ENCODE results near the gene ABCD1. TPM values are rescaled to one million over a fixed set of nuclear protein-coding genes. Genes with fewer than 3 reads are reported as not detected.
A peak's percentile ranks its signal among the peaks of the same experiment; 100 is the strongest.

The ABCD1 gene
- total and polyA plus RNA-seq, 9 donors = 1.4 to 11.1 (median 8.3) TPM

- WGBS, 3 donors = 65 to 79% (median 74%) methylated on average over 18 to 21 of the region's 21 CpGs
- H3K4me1 ChIP-seq (ENCODE audit: insufficient read depth) = no peaks in the 10 kb centered on the region
- H3K27ac ChIP-seq = no peak overlapping the region
- no peaks in the 10 kb centered on the region for H3K36me3 ChIP-seq
- DNase-seq = peak in 3 of 5 donors; percentile 13 to 17 (median 14)
- TF ChIP-seq CTCF (IDR thresholded peaks at IDR 0.05) (no peak), POLR2A (IDR thresholded peaks at IDR 0.05) (no peak), EP300 (IDR thresholded peaks at IDR 0.05) (no peak)
- no peaks in the 10 kb centered on the region for H3K27me3 ChIP-seq
- intact Hi-C loops (cut with DNase I) = no loop called here
- no peaks in the 10 kb centered on the region for H3K9me3 ChIP-seq
- no peak overlapping the region for H3K4me3 ChIP-seq
Measured at GRCh38 chrX:153685156-153685536, 39.5 kb upstream of the ABCD1 start.

GRCh38 chrX:153685751-153686696, 38.6 kb upstream of the ABCD1 start:
- WGBS, 3 donors = 68 to 74% (median 73%) methylated on average over 24 of the region's 24 CpGs
- TF ChIP-seq CTCF (IDR thresholded peaks at IDR 0.05) (no peak), POLR2A (IDR thresholded peaks at IDR 0.05) (no peak), EP300 (IDR thresholded peaks at IDR 0.05) (no peak)
- no peaks in the 10 kb centered on the region for H3K36me3 ChIP-seq
- peak in 2 of 5 donors; percentile 16 to 18 for DNase-seq
- no peak overlapping the region for H3K4me3 ChIP-seq
- no peak overlapping the region for H3K27ac ChIP-seq
- no peaks in the 10 kb centered on the region for H3K9me3 ChIP-seq
- no peaks in the 10 kb centered on the region for H3K27me3 ChIP-seq
- no peaks in the 10 kb centered on the region for H3K4me1 ChIP-seq (ENCODE audit: insufficient read depth)
- intact Hi-C loops (cut with DNase I) = no loop called here

GRCh38 chrX:153686711-153687110, 37.9 kb upstream of the ABCD1 start:
- Histone ChIP-seq H3K27ac (no peak overlapping the region), H3K36me3 (no peaks in the 10 kb centered on the region), H3K4me3 (no peak overlapping the region), H3K27me3 (no peaks in the 10 kb centered on the region), H3K9me3 (no peaks in the 10 kb centered on the region), H3K4me1 (ENCODE audit: insufficient read depth) (no peaks in the 10 kb centered on the region)
- peak in 1 of 5 donors; percentile 17 for DNase-seq
- 55 to 61% (median 60%) methylated on average over 8 to 9 of the region's 9 CpGs for WGBS, 3 donors
- TF ChIP-seq POLR2A (IDR thresholded peaks at IDR 0.05) (no peak), CTCF (IDR thresholded peaks at IDR 0.05) (no peak), EP300 (IDR thresholded peaks at IDR 0.05) (no peak)
- intact Hi-C loops (cut with DNase I) = no loop called here

DNA sequence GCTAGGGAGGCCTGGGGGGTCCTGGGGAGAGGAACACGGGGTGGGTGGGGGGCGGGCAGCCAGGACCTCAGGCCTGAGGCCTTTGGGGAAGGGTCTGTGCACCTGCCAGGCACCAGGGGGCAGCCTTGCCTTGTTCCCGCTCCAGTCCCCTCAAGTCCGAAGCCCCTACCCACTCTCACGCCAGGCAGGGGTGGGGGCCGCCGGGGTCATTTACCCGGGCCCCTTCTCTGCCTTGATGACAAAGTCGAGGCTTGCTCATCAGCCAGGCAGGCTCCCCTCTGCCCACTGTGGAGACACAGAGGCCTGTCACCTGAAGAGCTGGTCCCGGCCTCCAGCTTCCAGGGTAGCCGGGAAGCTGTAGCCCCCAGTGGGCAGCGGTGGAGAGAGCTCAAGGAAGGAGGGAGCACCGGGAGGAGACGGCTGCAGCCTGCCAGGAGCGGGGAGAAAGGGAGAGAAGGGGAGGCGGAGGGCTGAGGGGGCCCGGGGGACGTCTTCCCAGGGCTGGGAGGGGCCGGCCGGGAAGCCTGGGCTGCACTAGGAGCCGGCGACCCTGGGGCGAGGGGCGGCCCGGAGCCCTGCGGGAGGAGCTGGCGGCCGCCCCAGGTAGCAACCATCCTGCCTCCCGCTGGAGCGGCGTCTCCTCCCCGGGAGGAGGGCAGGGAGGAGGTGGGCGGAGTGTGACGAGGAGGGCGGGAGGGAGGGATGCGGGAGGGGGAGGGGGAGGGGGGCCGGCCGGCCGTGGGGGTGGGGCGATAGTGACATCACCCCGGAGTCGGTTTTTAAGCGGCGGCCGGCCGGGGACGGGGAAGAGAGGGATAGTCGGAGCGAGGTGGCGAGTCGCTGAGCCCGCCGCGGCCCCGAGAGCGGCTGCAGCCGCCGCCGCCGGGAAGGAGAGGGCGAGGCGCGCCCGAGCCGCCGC, 37.3 kb upstream of the ABCD1 start, which contains the start of gene SLC6A8:
TSS of gene SLC6A8 (plus strand) at position 806 of the 919 bp plus-strand sequence. CDS start 649 bp downstream, outside the sequence.
- Histone ChIP-seq H3K27me3 (no peaks in the 10 kb centered on the region), H3K27ac (peak within 1 kb of the TSS in 1 of 2 donors; percentile 58), H3K4me1 (ENCODE audit: insufficient read depth) (no peaks in the 10 kb centered on the region), H3K36me3 (no peaks in the 10 kb centered on the region), H3K4me3 (peak within 1 kb of the TSS; percentile 44), H3K9me3 (no peaks in the 10 kb centered on the region)
- intact Hi-C loops (cut with DNase I) = no loop called here
- WGBS, 3 donors = 27 to 40% (median 36%) methylated on average over 42 to 65 of the region's 66 CpGs
- peak; percentile 65 to 80 (median 73) for DNase-seq
- TF ChIP-seq POLR2A (IDR thresholded peaks at IDR 0.05) = no peak
- no peak for TF ChIP-seq EP300 (IDR thresholded peaks at IDR 0.05)
- TF ChIP-seq CTCF (IDR thresholded peaks at IDR 0.05) = no peak

Data from ovary (tissue), 9 donors.